GM12801 (cell line): ENCODE results near the gene STXBP6.

Experiments
- TF ChIP-seq, protein P1 (sequence below): IDR thresholded peaks from one replicate; pipeline ENCODE4 v1.5.1; 2011; ENCODE audit warnings: control low read depth; ENCODE audit not compliant: insufficient read length; ENCODE audit errors: extremely low read depth

The STXBP6 gene

DNA sequence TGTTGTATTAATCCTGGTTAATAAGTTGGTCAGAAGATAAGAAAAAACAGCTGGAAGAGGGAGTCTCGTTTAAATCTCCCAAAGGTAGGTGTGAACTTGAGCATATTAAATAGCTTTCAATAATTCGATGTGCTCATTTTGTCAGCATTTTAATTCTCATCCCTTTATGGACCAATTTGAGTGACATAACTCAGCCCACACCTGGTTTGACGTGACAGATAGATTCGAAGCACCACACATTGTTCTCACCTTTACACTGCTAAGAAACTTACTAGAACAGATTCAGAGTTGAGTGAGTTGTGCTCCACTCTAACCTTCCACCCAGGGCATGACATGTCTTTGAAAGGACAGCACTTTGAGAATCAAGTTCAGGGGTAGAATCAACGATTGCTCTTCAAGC, 254.5 kb downstream of the STXBP6 start:
- TF ChIP-seq, protein P1, sequence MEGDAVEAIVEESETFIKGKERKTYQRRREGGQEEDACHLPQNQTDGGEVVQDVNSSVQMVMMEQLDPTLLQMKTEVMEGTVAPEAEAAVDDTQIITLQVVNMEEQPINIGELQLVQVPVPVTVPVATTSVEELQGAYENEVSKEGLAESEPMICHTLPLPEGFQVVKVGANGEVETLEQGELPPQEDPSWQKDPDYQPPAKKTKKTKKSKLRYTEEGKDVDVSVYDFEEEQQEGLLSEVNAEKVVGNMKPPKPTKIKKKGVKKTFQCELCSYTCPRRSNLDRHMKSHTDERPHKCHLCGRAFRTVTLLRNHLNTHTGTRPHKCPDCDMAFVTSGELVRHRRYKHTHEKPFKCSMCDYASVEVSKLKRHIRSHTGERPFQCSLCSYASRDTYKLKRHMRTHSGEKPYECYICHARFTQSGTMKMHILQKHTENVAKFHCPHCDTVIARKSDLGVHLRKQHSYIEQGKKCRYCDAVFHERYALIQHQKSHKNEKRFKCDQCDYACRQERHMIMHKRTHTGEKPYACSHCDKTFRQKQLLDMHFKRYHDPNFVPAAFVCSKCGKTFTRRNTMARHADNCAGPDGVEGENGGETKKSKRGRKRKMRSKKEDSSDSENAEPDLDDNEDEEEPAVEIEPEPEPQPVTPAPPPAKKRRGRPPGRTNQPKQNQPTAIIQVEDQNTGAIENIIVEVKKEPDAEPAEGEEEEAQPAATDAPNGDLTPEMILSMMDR, result no peak

DNA sequence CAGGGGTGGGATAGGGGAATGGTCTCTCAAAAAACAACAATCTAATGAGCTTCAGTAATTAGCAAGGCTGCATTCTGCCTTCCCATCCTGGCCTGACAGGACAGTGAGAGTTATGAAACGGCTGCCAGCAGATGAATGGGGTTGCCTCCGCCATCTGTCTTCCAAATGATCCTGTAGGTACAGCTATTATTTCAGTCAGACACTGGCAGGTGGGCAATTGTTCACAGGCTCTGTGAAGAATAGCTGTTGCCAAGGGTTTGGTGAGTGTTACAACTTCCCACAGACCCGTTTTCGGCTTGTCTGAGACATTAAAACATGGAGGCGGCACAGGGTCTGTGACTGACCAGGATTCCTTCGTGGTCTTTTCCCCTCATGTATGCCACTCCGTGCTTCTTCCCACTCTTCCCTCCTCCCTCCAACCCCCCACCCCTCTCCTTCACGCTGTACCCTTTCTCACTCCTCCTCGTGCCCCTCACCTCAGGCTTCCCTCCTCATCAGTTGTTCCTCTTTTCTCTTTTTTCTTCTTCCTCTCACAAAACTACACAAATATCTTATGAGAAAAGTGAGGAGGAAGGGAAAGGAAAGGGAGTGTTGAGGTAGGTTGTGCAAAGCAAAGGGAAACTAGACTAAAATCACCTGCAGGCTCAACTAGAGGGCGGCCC, 255.2 kb downstream of the STXBP6 start:
- TF ChIP-seq, protein P1, result no peak

DNA sequence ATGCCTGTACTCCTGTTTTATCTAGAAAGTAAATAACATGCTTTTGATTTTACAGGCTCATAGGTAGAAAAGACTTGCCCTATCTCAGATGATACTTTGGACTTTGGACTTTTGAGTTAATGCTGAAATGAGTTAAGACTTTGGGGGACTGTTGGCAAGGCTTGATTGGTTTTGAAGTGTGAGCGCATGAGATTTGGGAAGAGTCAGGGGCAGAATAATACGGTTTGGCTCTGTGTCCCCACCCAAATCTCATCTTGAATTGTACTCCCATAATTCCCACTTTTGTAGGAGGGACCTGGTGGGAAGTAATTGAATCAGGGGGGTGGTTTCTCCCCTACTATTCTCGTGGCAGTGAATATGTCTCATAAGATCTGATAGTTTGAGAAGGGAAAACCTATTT, 259.8 kb downstream of the STXBP6 start:
- TF ChIP-seq, protein P1, result no peak

DNA sequence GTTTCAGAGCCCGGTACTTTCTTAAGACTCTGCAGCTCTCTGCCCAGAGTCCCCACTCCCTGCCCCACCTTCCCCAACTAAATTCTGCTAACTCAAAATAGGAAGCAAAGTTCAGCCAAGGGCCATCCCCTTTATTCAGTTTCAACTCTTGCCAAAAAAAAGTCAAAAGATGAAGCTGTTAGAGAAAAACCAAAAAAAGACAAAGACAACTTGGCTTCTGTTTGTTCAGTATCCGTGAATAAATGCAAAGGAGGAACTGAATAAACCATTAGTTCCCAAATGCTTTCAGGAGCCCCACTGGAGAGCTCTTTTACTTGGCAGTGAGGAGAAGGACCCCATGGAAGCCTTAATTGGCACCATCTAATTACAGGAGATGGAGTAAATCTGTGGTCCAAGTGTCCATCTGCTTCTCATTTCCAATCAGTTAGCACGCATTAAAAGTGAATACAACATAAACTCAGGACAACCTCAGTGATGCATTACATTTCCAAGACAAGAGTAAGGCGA, 260.5 kb downstream of the STXBP6 start:
- TF ChIP-seq, protein P1, result no peak

DNA sequence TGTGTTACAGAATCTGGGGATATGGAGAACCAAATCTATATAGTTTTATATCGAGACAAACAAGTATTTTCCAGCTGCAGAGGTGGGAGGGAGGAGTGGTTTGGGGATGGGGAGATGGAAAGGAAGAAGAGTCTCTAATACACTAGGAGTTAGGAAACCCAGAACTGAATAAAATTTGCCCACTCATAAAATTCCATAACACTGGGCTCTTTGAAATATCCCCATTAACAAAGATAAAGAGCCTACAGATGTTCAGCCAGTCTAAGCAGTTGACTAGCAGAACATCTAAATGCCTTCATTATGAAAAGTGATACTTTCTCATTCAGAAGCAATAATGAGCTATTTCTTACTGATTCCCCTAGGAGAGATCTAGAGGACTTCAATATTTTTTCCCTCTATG, 264.2 kb downstream of the STXBP6 start:
- TF ChIP-seq, protein P1, result no peak

DNA sequence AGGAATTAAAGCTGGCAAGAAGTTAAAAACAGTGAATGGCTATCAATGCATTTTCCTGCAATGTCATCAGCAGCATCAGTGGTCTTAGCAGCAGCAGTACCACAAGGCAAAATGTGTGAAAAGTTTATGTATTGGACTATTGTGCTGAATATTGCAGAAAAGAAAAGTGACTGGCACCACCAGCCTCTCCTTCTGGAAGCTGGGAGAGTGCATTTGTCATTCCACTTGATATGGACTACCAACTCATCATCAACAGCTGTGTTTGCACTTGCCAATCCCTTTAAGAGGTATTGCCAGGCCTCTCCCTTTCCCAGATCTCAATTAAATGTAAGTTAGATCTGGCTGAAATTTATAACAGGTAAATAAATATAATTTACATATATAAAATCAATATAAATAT, 265.0 kb downstream of the STXBP6 start:
- TF ChIP-seq, protein P1, result no peak

DNA sequence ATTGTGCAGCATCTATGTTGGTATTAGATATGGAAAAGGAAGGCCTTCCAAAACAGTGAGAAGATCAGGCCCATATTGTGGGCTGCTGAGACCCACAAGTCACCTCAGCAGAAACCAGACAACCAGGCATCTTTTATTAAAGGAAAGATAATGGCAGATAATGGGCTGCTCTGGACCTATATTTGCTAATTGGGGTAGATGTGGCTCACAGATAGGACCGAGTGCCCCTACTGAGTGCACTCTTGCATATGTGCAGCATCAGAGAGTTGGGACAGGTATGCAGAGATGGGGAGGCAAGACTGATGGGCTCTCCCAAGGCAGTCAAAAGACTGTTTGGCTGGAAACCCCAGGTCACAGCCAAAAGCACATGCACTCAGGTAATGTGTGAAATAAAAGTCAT, 266.2 kb downstream of the STXBP6 start:
- TF ChIP-seq, protein P1, result no peak
